Calu3 (cell line): Measurements from ENCODE around the gene SEL1L3. TPM values are rescaled to one million over a fixed set of nuclear protein-coding genes. Genes with fewer than 3 reads are reported as not detected.

Experiments
- BruUV-seq: library from RNA; stranded (reverse); fragments of 400-500 nt; replicated peaks from 2 replicates; lab custom pipeline; 2021; lab: Mats Ljungman, UMichigan
- CTCF ChIA-PET: fragments of 300-600 bp; sonication (Branson Sonifier 250); formaldehyde crosslinking; loops from one replicate; lab custom pipeline; 2022; ENCODE audit warnings: antibody characterized with exemption; lab: Charles Lee
- DNase-seq: peaks from one replicate; pipeline ENCODE4 v3.0.0; 2022
- H3K27ac Mint-ChIP-seq: one replicate; pipeline ENCODE4 v1.8.0; 2022; ENCODE audit warnings: mixed read lengths; ENCODE audit not compliant: unreplicated experiment
- H3K27me3 Mint-ChIP-seq: one replicate; pipeline ENCODE4 v1.8.0; 2022; ENCODE audit warnings: mixed read lengths; ENCODE audit not compliant: unreplicated experiment
- H3K36me3 Mint-ChIP-seq: one replicate; pipeline ENCODE4 v1.8.0; 2022; ENCODE audit warnings: mild to moderate bottlenecking, moderate library complexity, mixed read lengths; ENCODE audit not compliant: insufficient read depth, unreplicated experiment
- H3K4me1 Mint-ChIP-seq: one replicate; pipeline ENCODE4 v1.8.0; 2022; ENCODE audit warnings: mild to moderate bottlenecking, low read depth, mixed read lengths; ENCODE audit not compliant: unreplicated experiment
- H3K4me3 Mint-ChIP-seq: one replicate; pipeline ENCODE4 v1.8.0; 2022; ENCODE audit warnings: mild to moderate bottlenecking, low read depth, moderate library complexity, mixed read lengths; ENCODE audit not compliant: unreplicated experiment
- H3K9me3 Mint-ChIP-seq: one replicate; pipeline ENCODE4 v1.8.0; 2022; ENCODE audit warnings: low read depth, mixed read lengths; ENCODE audit not compliant: unreplicated experiment
- CTCF ChIP-seq: fragments of 200-600 bp; IDR thresholded peaks from one replicate; pipeline ENCODE4 v1.8.0; 2022; ENCODE audit warnings: antibody characterized with exemption; ENCODE audit not compliant: unreplicated experiment
- intact Hi-C: fragments of 100-400 bp; cut with micrococcal nuclease; formaldehyde crosslinking; loops from one replicate; pipeline ENCODE4 v1.10.0; 2022; ENCODE audit not compliant: unreplicated experiment
- total RNA-seq: library from RNA; stranded (reverse); gene quantifications from 2 replicates; pipeline ENCODE4 v1.2.3, GENCODE V29; 2022

SEL1L3 gene
- total RNA-seq, 1 experiment from 2014 or later: 120 TPM

DNA sequence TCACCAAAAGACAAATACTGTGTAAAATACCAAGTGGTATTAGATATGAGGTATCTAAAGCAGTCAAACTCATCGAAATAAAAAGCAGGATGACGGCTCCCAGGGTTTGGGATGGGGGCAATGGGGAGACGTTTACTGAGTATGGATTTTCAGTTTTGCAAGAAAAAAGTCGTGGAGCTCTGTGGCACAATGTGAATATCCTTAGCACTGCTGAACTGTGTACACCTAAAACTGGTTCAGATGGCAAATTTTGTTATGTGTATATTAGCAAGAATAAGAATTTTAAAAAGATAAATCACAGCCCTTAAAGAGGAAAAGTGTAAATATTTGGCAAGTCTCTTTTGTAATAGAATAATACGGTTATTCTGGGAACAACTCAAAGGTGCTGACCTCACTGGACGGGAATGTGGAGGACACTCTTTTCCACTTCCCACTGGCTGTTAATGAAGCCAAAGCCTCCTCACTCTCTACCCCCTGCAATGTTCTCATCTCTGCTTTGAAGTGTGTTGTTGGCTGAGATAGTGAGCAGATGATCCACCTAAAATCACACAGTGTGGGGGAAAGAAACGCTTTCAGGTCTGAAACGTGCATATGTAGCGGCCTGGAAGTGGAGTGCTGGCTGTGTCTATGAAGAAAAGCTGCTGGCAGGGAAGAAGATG is 49.2 kb downstream of the SEL1L3 start:
- DNase-seq: no peak
- TF ChIP-seq CTCF: no peak
- intact Hi-C loops: no loop called here
- Mint-ChIP-seq H3K4me1 (peaks cover 16% of the 10 kb centered on the region), H3K4me3 (no peak overlapping the region), H3K9me3 (no peaks in the 10 kb centered on the region), H3K27me3 (no peaks in the 10 kb centered on the region), H3K36me3 (peaks cover 43% of the 10 kb centered on the region), H3K27ac (no peak overlapping the region)
- CTCF ChIA-PET: no interaction called here
- no TSS peak for BruUV-seq

DNA sequence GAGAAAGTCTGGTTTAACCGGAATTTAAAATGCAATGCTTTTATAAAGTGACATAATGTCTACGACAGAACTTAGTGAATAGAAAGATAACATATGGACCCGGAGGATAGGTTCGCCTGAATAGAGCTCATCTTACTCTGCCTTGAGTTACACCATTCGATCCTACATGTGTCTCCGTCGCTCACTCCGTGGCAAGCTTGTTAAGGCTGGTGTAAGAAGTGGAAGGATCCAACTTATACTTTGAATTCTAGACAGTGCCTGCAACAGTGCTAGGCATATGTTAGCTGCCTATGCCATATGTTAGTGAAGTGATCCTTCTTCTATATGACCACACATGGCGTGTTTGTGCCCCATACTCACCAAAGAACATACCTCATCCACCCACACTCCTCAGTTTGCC is 50.9 kb downstream of the SEL1L3 start:
- H3K27me3 Mint-ChIP-seq: no peaks in the 10 kb centered on the region
- TF ChIP-seq CTCF: no peak
- peaks cover 15% of the 10 kb centered on the region for H3K4me1 Mint-ChIP-seq
- no TSS peak for BruUV-seq
- H3K9me3 Mint-ChIP-seq: no peaks in the 10 kb centered on the region
- CTCF ChIA-PET: interaction anchor here (0.6 kb wide), 1 partner anchor 194 kb away, joined by 4 read pairs; no protein-coding TSS in a partner anchor
- intact Hi-C loops: no loop called here
- no peak for DNase-seq
- H3K27ac Mint-ChIP-seq: no peak overlapping the region
- H3K36me3 Mint-ChIP-seq: peaks cover 42% of the 10 kb centered on the region
- H3K4me3 Mint-ChIP-seq: no peak overlapping the region

DNA sequence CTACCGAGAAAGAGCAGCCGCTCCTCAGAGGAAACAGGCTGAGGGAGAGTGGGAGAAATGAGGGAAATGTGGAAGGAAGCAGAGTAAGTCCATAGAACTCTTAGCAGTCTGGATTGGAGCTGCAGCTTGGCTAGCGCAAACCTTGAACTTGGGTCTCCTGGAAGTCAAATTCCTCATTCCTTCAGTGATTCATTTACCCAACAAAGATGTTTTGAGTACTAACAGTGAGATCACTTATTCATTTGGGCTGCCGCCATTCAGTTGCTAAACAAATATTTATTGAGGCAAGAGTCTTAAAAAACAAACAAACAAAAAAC is 51.5 kb downstream of the SEL1L3 start:
- H3K27ac Mint-ChIP-seq: no peak overlapping the region
- CTCF ChIA-PET: interaction anchor here (0.6 kb wide), 1 partner anchor 194 kb away, joined by 4 read pairs; no protein-coding TSS in a partner anchor
- no peak for TF ChIP-seq CTCF
- H3K4me3 Mint-ChIP-seq: no peak overlapping the region
- intact Hi-C loops: no loop called here
- peaks cover 9% of the 10 kb centered on the region for H3K4me1 Mint-ChIP-seq
- BruUV-seq: no TSS peak
- no peak for DNase-seq
- peaks cover 42% of the 10 kb centered on the region for H3K36me3 Mint-ChIP-seq
- no peaks in the 10 kb centered on the region for H3K27me3 Mint-ChIP-seq
- no peaks in the 10 kb centered on the region for H3K9me3 Mint-ChIP-seq

DNA sequence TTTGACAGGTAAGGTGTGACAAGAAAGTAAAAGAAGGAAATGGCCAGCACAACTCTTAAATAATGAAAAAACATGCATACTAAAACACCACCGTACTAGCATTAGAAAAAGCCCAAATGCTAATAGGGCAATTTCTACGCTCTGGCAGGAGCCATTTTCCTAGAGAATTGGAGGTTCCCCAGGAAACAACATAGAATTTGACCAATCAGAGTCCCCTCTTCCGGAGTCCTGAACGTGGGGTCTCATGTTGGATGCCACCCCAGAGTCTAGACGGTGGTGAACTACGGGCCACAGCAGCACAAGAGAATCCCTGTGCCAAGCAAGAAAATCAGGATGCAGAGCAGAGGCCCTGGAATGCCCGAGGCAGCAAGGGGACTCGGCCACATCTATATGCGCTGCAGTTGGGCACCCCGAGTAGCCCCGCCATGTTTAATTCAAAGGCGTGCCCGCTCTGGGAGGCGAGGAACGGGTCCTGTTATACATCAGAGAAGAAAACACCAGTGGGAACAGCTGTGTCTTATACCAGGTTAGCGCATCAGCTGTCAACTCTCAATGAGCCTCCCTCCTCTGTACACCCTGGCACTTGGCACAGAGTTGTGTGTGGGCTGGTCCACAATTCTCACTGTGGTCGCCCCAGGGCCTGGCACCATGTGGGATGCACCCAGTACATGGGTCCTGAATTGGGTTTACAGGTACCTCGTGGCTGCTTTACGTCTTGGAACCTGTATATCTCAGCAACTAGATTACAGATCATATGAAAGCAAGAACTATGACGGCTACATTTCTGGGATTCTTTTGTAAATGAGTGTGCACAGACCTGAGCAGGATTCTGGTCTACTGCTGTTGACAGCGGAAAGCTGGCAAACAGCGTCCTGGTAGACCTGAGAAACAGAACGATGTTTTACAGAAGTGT is 52.1 kb downstream of the SEL1L3 start:
- no peak for DNase-seq
- H3K27ac Mint-ChIP-seq: no peak overlapping the region
- BruUV-seq: no TSS peak
- no peaks in the 10 kb centered on the region for H3K9me3 Mint-ChIP-seq
- H3K36me3 Mint-ChIP-seq: peaks cover 45% of the 10 kb centered on the region
- no peak overlapping the region for H3K4me3 Mint-ChIP-seq
- H3K27me3 Mint-ChIP-seq: no peaks in the 10 kb centered on the region
- CTCF ChIA-PET: no interaction called here
- TF ChIP-seq CTCF: no peak
- peaks cover 8% of the 10 kb centered on the region for H3K4me1 Mint-ChIP-seq
- intact Hi-C loops: no loop called here
